Cerebellar nuclear complex (tissue), 1 donor: ENCODE measurements around the gene MAMSTR.
"Not testable (repeated sequence)": the region's sequence is repeated elsewhere in the genome, so short reads cannot be mapped to it uniquely, and the experiment has no call there.

Source experiments
- DNase-seq, 2 experiments: peaks; one replicate each; lab custom pipeline; 2025; lab: John Stamatoyannopoulos, UW

The MAMSTR gene

GRCh38 chr19:48718711-48719231, 754 bp downstream of the MAMSTR start:
- no peak for DNase-seq

DNA sequence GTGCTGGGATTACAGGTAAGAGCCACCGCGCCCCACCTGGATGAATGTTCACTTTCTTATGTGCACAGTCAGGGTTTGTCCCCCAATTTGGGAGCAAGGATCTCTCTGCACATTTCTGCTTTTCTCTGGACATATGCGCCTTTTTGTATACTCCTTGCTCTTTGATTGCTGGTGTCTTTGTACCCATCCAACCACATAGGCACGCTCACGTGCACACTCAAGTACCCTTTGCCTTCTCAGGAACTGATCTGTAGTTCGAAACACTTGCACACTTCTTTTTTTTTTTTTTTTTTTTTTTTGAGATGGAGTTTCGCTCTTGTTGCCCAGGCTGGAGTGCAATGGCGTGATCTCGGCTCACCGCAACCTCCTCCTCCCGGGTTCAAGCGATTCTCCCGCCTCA, 1.4 kb downstream of the MAMSTR start:
- DNase-seq: not testable (repeated sequence)

GRCh38 chr19:48716562-48717291, 2.8 kb downstream of the MAMSTR start:
- peak in 1 of 2 experiments; percentile 46 for DNase-seq

- no peak for DNase-seq
These were observed 3.8 kb downstream of the MAMSTR start for GRCh38 chr19:48715681-48716171.

DNA sequence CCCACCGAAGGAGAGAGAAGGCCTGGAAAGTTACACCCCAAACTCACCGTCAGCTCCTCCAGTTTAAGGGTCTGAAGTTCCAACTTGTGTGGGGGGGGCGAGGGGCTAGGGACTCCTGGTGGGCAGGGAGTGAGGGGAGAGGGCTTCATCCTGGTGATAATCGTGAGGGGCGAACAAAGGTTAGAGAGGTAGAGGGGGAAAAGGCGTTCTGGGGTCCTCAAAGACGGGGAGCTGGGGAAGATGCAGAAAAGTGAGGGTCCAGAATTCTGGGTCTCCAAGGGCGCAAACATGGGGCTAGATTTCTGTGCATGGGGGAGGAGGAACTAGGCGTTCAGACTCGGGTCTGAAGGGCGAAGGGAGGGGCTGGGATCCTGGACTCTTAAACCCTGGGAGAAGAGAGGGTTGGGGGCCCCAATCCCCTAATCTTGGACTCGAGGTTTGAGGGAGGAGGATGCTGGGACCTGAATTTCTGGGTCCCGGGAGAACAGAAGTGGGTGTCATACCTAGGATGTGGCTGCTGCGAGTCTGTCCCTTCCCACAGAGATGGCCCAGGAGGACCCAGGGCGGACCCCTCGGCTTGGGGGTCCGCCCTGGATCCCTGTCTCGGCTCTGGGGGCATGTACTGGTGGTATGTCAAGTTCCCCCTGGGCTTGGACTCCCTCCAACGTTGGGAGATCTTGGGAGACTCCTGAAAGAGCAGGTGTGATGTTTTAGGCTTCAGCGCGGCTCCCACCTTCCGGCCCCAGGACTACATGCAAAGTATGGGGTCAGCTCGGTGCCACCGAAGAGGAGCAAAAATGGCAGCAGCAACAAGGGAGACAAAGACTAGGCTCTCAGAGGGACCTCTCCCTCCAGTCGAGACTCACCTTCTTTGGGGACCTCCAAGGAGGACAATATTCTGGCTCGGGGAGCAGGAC, 4.5 kb downstream of the MAMSTR start:
- DNase-seq: no peak

- peak; percentile 95 to 97 for DNase-seq
These were observed 5.4 kb downstream of the MAMSTR start for GRCh38 chr19:48713864-48714755.

- no peak for DNase-seq
These were observed 6.3 kb downstream of the MAMSTR start for GRCh38 chr19:48713041-48713863.

- no peak for DNase-seq
These were observed 8.3 kb downstream of the MAMSTR start for GRCh38 chr19:48711106-48711662.

DNA sequence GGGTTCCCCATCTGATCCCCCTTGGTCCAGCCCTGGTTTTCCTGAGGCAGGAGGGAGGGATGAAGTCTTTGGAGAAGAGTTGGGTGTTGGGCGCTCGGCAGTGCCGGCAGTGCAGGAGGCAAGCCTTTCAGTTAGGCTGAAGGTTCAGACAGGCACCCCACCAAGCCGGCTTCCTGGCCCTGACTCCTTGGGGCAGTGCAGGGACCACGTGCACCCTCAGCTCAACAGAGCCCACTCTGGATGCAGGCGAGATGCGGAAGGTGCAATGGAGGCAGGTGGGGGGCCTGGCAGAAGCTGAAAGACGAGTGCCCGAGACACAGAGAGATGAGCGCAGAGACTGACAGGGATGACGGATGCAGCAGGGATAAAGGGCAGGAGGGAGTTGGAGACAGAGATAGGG, 11.1 kb downstream of the MAMSTR start:
- DNase-seq: no peak

GRCh38 chr19:48705431-48705830, 14.1 kb downstream of the MAMSTR start:
- no peak for DNase-seq

DNA sequence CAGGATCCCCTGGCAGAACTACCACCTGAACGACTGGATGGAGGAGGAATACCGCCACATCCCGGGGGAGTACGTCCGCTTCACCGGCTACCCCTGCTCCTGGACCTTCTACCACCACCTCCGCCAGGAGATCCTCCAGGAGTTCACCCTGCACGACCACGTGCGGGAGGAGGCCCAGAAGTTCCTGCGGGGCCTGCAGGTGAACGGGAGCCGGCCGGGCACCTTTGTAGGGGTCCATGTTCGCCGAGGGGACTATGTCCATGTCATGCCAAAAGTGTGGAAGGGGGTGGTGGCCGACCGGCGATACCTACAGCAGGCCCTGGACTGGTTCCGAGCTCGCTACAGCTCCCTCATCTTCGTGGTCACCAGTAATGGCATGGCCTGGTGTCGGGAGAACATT, 16.2 kb downstream of the MAMSTR start:
- no peak for DNase-seq

DNA sequence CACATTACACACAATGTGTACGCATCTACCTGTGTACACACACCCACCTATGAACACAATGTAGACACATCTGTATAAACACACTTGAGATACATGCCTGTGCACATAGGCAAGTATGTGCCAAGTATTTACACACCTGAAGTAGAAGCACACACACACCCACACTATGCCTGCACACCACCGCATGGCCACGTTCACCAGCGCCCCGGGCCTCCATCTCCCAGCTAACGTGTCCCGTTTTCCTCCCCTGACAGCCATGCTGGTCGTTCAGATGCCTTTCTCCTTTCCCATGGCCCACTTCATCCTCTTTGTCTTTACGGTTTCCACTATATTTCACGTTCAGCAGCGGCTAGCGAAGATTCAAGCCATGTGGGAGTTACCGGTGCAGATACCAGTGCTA, 16.8 kb downstream of the MAMSTR start:
- no peak for DNase-seq

- DNase-seq: no peak
These were observed 21.5 kb downstream of the MAMSTR start for GRCh38 chr19:48698046-48698445.

DNA sequence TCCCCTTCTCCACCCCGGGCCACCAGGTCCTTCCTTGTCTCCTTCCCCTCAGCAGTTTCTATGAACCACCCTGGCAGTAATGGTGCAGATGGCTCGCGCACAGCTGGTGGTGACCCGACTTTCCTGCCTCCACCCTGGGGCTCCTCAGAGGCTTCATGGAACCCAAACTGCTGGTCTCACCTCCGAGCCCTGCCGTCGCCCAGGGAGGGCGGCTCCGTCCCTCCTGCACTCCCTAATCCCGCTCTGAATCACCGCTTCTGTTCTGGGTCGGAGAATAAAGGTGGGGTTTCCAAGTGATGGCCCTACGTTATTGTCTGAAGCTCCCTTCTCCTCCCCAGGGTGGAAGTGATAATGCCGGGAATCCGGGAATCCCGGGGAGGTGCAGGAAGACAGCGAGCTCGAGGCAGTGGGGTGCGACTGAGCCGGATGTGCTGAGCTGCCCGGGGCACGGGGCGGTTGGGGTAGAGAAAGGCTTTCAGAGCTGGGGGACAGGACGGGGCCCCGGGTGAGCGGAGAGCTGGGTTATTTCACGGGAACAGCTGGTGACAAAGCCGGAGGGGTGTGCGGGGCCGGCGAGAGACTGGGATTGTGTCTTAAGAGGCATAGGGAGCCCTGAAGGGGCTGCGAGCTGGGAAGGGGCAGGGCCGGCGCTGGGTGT, 23.0 kb downstream of the MAMSTR start:
- no peak for DNase-seq

GRCh38 chr19:48695743-48696352, 23.7 kb downstream of the MAMSTR start, which contains the start of gene FUT2:
FUT2 (plus strand) TSS chr19:48695971; CDS start chr19:48702957, 6,986 bp downstream.
- peak; percentile 17 to 34 for DNase-seq

DNA sequence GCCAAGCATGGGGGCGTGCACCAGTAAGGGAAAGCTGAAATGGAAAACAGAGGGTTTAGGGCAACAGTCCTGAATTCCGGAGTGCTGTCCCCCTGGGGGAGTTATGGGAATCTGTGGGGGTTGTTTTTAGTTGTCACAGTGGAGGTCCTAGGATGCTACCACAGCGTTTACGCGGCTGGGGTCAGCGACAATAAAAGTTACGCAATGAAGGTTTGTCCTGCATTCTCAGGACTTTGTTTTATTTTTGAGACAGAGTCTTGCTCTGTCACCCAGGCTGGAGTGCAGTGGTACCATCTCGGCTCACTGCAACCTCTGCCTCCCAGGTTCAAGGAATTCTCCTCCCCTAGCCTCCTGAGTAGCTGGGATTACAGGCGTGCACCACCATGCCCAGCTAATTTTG, 25.9 kb downstream of the MAMSTR start:
- not testable (repeated sequence) for DNase-seq

DNA sequence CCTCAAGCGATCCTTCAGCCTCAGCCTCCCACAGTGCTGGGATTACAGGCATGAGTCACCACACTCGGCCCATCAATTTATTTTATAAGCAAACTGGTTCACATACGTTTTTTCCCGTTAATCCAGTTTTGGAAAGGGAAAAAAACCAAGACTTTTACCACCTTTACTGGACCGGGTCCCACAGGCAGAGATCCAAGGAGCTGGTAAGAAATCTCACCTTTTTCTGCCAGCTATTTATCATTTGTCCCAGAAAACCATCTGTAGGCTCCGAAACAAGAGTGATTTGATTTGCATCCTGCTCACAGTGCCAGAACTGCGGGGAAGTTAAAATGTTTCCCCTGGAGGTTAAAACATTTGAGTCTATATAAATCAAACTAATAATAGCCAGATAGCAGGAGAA, 30.1 kb downstream of the MAMSTR start:
- peak in 1 of 2 experiments; percentile 60 for DNase-seq

DNA sequence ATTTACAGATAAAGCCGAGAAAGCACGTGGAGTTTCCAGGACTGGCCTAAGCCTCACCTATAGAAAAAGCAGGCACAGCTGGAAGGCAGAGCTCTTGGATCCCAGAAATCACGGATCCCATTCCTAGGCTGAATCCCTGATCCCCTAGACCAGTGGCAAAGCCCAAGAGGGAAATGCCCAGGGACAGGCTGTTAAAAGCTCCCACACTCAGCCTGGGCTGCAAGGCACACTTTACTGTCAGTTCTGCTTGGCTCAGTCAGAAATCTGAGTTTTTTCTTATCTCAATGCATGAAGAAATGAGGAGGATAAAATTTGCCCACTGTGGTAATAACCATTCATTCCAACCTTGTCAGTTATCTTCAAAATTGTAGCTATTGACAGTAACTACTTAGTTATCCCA, 31.7 kb downstream of the MAMSTR start:
- no peak for DNase-seq

DNA sequence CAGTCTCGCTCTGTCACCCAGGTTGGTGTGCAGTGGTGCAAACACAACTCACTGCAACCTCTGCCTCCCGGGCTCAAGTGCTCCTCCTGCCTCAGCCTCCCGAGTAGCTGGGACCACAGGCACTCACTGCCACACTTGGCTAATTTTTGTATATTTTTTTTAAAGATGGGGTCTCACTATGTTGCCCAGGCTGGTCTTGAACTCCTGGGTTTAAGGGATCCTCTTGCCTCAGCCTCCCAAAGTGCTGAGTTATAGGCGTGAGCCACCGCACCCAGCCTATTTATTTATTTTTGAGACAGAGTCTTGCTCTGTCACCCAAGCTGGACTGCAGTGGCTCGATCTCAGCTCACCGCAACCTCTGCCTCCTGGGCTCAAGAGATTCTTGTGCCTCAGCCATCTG, 32.9 kb downstream of the MAMSTR start:
- DNase-seq: not testable (repeated sequence)
